HG03103 (cell line): ENCODE results near the gene IRS2.

ENCODE experiments used
- ATAC-seq: cut with Tn5 transposase; IDR thresholded peaks from one replicate; pipeline ENCODE4 v1.9.1; 2021; ENCODE audit warnings: low read depth; ENCODE audit not compliant: unreplicated experiment

The IRS2 gene

GRCh38 chr13:109761695-109762094, 24.7 kb downstream of the IRS2 start:
- no peak for ATAC-seq

- ATAC-seq: no peak
Observed at GRCh38 chr13:109760951-109761350, 25.4 kb downstream of the IRS2 start.

GRCh38 chr13:109760402-109760801, 26.0 kb downstream of the IRS2 start:
- ATAC-seq: no peak

GRCh38 chr13:109759609-109760008, 26.8 kb downstream of the IRS2 start:
- no peak for ATAC-seq

- no peak for ATAC-seq
Observed at GRCh38 chr13:109758937-109759480, 27.4 kb downstream of the IRS2 start.

- ATAC-seq: no peak
Observed at GRCh38 chr13:109756778-109757177, 29.6 kb downstream of the IRS2 start.

GRCh38 chr13:109755997-109756396, 30.4 kb downstream of the IRS2 start:
- ATAC-seq: no peak

- ATAC-seq: no peak
Observed at GRCh38 chr13:109755551-109755950, 30.8 kb downstream of the IRS2 start.

GRCh38 chr13:109751477-109751876, 34.9 kb downstream of the IRS2 start:
- ATAC-seq: no peak

GRCh38 chr13:109750221-109750775, 36.1 kb downstream of the IRS2 start:
- ATAC-seq: no peak

- ATAC-seq: no peak
Observed at GRCh38 chr13:109749365-109749764, 37.0 kb downstream of the IRS2 start.

- ATAC-seq: no peak
Observed at GRCh38 chr13:109748677-109749076, 37.7 kb downstream of the IRS2 start.

- ATAC-seq: no peak
Observed at GRCh38 chr13:109747524-109747923, 38.9 kb downstream of the IRS2 start.

- no peak for ATAC-seq
Observed at GRCh38 chr13:109746364-109746763, 40.0 kb downstream of the IRS2 start.

GRCh38 chr13:109745702-109746101, 40.7 kb downstream of the IRS2 start:
- ATAC-seq: no peak

- no peak for ATAC-seq
Observed at GRCh38 chr13:109745060-109745459, 41.3 kb downstream of the IRS2 start.

- no peak for ATAC-seq
Observed at GRCh38 chr13:109744512-109745051, 41.8 kb downstream of the IRS2 start.

GRCh38 chr13:109743706-109744453, 42.5 kb downstream of the IRS2 start:
- ATAC-seq: no peak

- no peak for ATAC-seq
Observed at GRCh38 chr13:109741966-109742365, 44.4 kb downstream of the IRS2 start.

- ATAC-seq: no peak
Observed at GRCh38 chr13:109740721-109741120, 45.7 kb downstream of the IRS2 start.

- ATAC-seq: no peak
Observed at GRCh38 chr13:109740121-109740520, 46.3 kb downstream of the IRS2 start.

- ATAC-seq: no peak
Observed at GRCh38 chr13:109738298-109738746, 48.1 kb downstream of the IRS2 start.
